ENCODE results near the gene CORT.
"Not testable (repeated sequence)": the region's sequence is repeated elsewhere in the genome, so short reads cannot be mapped to it uniquely, and the experiment has no call there.

CORT gene

DNA sequence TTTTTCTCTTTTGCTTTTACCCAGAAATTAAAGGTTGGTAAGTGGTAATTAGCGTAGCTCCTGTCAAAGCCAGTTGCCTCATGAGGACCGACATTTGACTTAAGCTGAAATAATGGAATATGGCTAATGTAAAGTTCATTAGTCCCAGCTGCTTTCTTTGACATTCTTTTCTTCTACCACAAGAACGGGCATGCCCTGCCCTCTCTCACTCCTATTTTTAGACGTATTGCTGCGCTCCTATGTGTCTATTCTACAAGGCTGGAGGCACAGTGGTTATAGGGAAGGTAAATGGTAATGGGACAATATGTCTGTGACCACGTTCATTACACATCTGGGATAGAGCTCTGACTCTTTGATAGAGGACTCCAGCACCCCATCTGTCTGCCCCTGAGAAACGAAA is 6.8 kb downstream of the CORT start:
- Histone ChIP-seq H3K4me1 (no peaks in the 10 kb centered on the region), H3K27me3 (no peaks in the 10 kb centered on the region), H3K4me3 (ENCODE audit: low read depth, low read length) (no peak overlapping the region), H3K9me3 (no peaks in the 10 kb centered on the region), H3K36me3 (no peaks in the 10 kb centered on the region)
- no peak for DNase-seq
- TF ChIP-seq, protein P1, sequence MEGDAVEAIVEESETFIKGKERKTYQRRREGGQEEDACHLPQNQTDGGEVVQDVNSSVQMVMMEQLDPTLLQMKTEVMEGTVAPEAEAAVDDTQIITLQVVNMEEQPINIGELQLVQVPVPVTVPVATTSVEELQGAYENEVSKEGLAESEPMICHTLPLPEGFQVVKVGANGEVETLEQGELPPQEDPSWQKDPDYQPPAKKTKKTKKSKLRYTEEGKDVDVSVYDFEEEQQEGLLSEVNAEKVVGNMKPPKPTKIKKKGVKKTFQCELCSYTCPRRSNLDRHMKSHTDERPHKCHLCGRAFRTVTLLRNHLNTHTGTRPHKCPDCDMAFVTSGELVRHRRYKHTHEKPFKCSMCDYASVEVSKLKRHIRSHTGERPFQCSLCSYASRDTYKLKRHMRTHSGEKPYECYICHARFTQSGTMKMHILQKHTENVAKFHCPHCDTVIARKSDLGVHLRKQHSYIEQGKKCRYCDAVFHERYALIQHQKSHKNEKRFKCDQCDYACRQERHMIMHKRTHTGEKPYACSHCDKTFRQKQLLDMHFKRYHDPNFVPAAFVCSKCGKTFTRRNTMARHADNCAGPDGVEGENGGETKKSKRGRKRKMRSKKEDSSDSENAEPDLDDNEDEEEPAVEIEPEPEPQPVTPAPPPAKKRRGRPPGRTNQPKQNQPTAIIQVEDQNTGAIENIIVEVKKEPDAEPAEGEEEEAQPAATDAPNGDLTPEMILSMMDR (IDR thresholded peaks at IDR 0.05; ENCODE audit: low read depth, low read length) = no peak

DNA sequence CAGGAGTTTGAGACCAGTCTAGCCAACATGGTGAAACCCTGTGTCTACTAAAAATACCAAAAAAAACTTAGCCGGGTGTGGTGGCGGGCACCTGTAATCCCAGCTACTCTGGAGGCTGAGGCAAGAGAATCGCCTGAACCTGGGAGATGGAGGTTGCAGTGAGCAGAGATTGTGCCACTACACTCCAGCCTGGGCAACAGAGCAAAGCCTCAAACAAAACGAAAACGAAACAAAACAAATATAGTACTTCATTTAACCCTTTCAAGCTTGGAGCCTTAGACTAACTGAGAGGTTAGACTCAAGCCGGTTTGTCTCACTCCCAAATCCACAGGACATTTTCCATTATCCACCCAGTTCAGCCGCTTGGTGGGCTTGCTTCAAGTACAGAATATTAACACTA is 7.6 kb downstream of the CORT start:
- H3K4me3 ChIP-seq (ENCODE audit: low read depth, low read length); H3K36me3 ChIP-seq; DNase-seq; H3K27me3 ChIP-seq; H3K4me1 ChIP-seq; H3K9me3 ChIP-seq: not testable (repeated sequence)

DNA sequence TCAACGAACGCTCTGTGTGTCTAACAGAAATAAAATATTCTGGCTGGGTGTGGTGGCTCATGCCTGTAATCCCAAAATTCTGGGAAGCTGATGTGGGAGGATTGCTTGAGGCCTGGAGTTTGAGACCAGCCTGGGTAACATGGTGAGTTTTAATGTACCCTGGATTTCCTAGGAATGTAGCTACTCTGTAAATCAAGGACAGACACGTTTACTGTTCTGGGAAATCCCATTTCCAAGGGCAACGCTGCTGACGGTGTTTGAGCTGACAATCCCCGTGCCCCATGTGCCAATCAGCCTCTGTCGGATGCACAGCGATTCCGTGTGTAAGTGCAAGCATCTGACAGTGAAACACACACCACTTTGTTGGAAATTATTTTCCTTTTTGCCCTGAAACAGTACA is 8.0 kb downstream of the CORT start:
- no peak for DNase-seq
- Histone ChIP-seq H3K27me3 (no peaks in the 10 kb centered on the region), H3K4me1 (no peaks in the 10 kb centered on the region), H3K4me3 (ENCODE audit: low read depth, low read length) (no peak overlapping the region), H3K9me3 (no peaks in the 10 kb centered on the region), H3K36me3 (0 out of 2 replicates have a peak, but pooled peaks cover 2% of the 10 kb centered on the region)
- TF ChIP-seq, protein P1 (IDR thresholded peaks at IDR 0.05; ENCODE audit: low read depth, low read length) = no peak

DNA sequence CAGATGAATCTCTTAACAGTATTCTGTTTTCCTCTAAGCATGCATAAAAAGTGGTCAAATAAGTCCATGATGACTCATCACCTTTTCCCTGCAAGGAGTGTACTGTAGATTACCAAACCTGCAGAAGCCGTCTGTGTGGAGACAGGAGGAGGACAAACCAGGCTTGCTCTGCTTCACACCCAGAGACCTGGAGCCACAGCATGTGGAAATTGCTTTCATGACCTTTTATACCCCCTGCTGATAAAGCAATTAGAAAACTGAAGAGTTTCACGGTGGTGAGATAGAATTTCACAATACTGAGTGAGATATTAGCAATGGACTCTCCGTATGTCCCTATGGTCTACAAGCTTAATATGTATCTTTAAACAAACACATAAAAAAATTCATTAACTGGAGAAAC is 9.4 kb downstream of the CORT start:
- H3K4me1 ChIP-seq = no peaks in the 10 kb centered on the region
- H3K36me3 ChIP-seq = peaks cover 5% of the 10 kb centered on the region; the same call in 1 of the 2 replicates
- TF ChIP-seq, protein P1 (IDR thresholded peaks at IDR 0.05; ENCODE audit: low read depth, low read length) = no peak
- H3K27me3 ChIP-seq = no peaks in the 10 kb centered on the region
- no peak for DNase-seq
- no peaks in the 10 kb centered on the region for H3K9me3 ChIP-seq
- H3K4me3 ChIP-seq (ENCODE audit: low read depth, low read length) = no peak overlapping the region

DNA sequence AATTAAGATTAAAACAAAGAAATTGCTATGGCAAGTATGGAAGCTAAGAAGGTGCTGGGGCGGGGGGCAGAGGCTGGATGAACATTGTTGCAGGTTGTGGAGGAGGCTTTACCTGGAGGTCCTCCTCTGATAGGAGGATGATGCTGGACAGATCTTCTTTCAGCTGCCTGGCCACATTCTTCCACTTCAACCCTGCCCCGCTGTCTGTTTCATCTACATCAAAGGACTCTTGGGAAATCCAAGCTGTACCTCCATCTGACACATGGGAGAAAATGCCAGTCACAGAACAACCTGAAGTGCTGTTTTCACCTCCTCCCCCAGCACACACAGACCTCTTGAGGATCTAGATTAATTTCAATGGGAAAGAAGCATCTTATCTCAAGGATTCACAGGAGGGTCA is 17.2 kb downstream of the CORT start:
- H3K27me3 ChIP-seq = no peaks in the 10 kb centered on the region
- peaks cover 12% of the 10 kb centered on the region for H3K36me3 ChIP-seq
- H3K4me3 ChIP-seq (ENCODE audit: low read depth, low read length) = no peak overlapping the region
- no peak for DNase-seq
- H3K9me3 ChIP-seq = no peaks in the 10 kb centered on the region
- no peaks in the 10 kb centered on the region for H3K4me1 ChIP-seq
- TF ChIP-seq, protein P1 (IDR thresholded peaks at IDR 0.05; ENCODE audit: low read depth, low read length) = no peak

DNA sequence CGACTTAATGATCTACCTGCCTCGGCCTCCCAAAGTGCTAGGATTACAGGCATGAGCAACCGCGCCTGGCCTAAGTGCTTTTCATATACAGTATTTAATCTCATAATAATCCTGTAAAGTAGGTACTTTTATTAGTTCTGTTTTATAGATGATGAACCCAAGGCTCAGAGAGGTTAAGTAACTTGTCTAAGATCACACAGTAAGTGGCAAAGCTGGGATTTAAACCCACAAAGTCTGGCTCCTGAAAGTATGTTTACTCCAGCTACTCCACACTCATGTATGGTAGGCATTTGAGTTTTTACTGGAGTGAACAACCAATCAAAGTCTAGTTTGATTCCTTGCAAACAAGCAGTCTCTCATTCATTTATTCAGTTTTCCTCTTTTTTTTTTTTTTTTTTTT is 20.2 kb downstream of the CORT start:
- DNase-seq = no peak
- 0 out of 2 replicates have a peak, but pooled peaks cover 4% of the 10 kb centered on the region for H3K36me3 ChIP-seq
- H3K4me1 ChIP-seq = no peaks in the 10 kb centered on the region
- no peaks in the 10 kb centered on the region for H3K9me3 ChIP-seq
- H3K27me3 ChIP-seq = no peaks in the 10 kb centered on the region
- H3K4me3 ChIP-seq (ENCODE audit: low read depth, low read length) = no peak overlapping the region
- TF ChIP-seq, protein P1 (IDR thresholded peaks at IDR 0.05; ENCODE audit: low read depth, low read length) = no peak

All from BE2C (cell line).